GM18499 (cell line): ENCODE measurements around the gene PRICKLE2.

Source experiments
- ATAC-seq: cut with Tn5 transposase; IDR thresholded peaks from one replicate; pipeline ENCODE4 v1.9.1; 2021; ENCODE audit warnings: moderate number of reproducible peaks; ENCODE audit not compliant: insufficient read depth, unreplicated experiment

Gene PRICKLE2

GRCh38 chr3:64055076-64055475, 170.2 kb downstream of the PRICKLE2 start:
- ATAC-seq: no peak

- no peak for ATAC-seq
Observed at GRCh38 chr3:64054488-64054887, 170.8 kb downstream of the PRICKLE2 start.

- no peak for ATAC-seq
Observed at GRCh38 chr3:64053581-64053980, 171.7 kb downstream of the PRICKLE2 start.

DNA sequence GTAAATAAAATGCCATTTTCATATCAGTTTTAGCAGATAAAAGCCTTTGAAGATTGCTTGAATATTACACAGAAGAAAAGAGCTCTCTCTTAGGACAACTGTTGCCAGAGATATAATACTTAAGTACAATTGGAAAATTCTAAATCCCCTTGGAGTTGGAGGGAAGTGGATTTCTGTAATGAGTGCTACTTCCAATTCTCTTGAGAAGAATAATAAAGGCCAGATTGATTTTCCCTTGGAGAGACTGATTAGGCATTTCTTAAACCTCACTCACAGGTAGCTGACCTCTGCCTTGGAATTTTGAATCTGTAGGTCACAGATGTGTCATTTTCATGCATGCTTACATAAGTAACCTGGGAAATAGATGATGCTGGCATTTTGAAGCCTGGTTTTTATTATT, 172.1 kb downstream of the PRICKLE2 start:
- no peak for ATAC-seq

- ATAC-seq: no peak
Observed at GRCh38 chr3:64049832-64050231, 175.4 kb downstream of the PRICKLE2 start.

DNA sequence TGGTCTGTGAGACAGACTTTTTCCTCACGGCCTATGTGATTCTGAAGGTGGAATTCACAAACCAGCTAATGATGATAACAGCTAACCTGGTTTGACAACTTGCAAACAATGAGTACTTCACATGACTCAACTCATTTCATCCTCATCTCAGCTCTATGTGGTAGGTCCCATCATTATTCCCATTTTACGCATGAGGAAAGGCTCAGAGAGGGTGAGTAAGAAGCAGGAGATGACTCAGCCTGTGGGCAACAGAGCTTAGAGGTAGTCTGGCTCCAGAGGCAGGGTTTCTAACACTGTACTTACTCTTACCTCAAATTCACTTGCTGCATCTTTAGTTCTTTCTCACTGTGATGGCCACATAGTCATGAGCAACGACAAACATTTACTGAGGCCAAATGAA, 176.1 kb downstream of the PRICKLE2 start:
- no peak for ATAC-seq

- ATAC-seq: no peak
Observed at GRCh38 chr3:64048631-64049061, 176.6 kb downstream of the PRICKLE2 start.

GRCh38 chr3:64047787-64048186, 177.5 kb downstream of the PRICKLE2 start:
- no peak for ATAC-seq

DNA sequence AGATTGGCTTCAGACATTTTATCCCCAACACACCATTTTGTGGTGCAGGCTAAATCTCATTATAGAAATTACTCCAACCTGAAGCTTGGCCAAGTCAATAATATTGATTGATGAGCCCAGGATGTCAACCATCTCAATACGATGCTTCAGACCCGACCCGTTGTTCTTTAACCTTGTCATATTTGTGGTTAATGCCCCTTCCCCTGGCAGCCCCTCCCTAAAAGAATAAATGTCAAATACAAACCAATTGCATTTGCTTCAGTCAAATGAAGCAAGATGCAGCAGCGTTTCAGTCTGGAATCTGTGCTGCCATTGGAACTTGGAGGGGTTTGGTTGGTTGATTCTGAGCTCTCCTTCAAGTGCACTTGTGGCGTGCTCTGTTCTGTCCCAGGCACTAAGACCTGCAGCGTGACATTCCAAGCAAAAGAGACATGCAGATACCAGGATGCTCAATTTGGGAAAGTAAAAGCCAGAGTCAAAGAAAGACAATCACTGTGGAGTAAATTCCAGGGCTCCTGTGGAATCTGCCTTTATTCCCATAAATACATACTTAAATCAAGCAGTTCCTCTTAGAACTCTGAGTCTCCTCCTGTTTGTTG, 178.2 kb downstream of the PRICKLE2 start:
- ATAC-seq: no peak

DNA sequence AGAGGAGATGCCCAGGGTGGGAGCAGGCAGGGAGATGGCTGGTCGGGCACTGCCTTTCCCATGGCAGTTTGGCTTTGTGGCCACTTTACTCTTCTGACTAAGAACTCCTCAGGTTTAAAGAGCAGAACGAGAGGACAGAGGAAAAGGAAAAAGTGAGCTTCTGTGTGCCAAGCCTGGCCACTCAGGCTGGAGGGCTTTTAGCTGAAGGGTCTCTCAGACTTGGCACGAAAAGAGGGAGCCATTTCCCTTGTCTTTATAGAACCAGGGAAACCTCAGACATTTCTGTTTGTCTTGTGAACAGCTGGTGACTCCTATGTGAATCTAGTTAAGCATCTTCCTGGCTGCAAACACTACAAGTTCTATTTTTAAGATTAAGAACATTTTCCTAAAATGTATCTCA, 178.7 kb downstream of the PRICKLE2 start:
- no peak for ATAC-seq

- ATAC-seq: no peak
Observed at GRCh38 chr3:64042952-64043351, 182.3 kb downstream of the PRICKLE2 start.
